AG09319 (cell line): Measurements from ENCODE around the gene RFXAP.

Experiments used
- DNase-seq: peaks from one replicate; pipeline ENCODE4 v3.0.0-alpha.2; 2010; ENCODE audit warnings: low read depth; ENCODE audit errors: extremely low read depth
- TF ChIP-seq, protein P1 (sequence below): IDR thresholded peaks from 2 replicates; pipeline ENCODE4 v1.5.1; 2011; ENCODE audit warnings: low read depth, mild to moderate bottlenecking, inconsistent platforms, low read length, moderate library complexity

The RFXAP gene

GRCh38 chr13:36815062-36815461 is 4.0 kb upstream of the RFXAP start:
- no peak for DNase-seq
- TF ChIP-seq, protein P1, sequence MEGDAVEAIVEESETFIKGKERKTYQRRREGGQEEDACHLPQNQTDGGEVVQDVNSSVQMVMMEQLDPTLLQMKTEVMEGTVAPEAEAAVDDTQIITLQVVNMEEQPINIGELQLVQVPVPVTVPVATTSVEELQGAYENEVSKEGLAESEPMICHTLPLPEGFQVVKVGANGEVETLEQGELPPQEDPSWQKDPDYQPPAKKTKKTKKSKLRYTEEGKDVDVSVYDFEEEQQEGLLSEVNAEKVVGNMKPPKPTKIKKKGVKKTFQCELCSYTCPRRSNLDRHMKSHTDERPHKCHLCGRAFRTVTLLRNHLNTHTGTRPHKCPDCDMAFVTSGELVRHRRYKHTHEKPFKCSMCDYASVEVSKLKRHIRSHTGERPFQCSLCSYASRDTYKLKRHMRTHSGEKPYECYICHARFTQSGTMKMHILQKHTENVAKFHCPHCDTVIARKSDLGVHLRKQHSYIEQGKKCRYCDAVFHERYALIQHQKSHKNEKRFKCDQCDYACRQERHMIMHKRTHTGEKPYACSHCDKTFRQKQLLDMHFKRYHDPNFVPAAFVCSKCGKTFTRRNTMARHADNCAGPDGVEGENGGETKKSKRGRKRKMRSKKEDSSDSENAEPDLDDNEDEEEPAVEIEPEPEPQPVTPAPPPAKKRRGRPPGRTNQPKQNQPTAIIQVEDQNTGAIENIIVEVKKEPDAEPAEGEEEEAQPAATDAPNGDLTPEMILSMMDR = peak; percentile 28

- TF ChIP-seq, protein P1 = no peak
- no peak for DNase-seq
Observed at GRCh38 chr13:36817996-36818803, 822 bp upstream of the RFXAP start.

DNA sequence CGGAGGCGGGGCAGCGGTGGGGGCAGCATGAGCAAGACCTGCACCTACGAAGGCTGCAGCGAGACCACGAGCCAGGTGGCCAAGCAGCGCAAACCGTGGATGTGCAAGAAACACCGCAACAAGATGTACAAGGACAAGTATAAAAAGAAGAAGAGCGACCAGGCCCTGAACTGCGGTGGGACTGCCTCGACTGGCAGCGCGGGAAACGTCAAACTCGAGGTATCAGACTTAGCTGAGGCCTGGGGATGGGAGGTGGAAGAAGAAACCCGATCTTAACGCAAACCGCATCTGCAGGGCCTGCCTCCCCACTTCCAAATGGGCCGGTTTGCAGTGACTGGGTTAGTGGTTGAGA is 693 bp downstream of the RFXAP start:
- DNase-seq = no peak
- TF ChIP-seq, protein P1 = no peak

DNA sequence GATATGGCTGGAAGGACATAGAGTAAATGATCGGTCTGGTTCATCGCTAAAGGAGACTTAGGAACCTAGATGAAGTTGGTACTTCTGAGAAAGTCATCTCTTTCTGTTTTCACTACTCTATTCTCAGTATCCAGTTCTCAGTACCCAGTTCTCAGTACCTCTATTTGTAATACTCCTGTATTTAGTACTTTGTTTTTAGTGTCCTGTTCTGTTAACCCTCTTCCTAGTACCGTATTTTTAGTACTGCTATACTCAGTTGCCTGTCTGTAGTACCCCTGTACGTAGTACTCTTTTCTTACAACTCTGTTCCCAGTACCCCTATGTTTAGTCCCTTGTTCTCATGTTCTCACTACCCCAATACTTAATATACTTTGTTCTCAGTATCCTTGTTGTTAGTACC is 1.2 kb downstream of the RFXAP start:
- TF ChIP-seq, protein P1 = no peak
- no peak for DNase-seq

DNA sequence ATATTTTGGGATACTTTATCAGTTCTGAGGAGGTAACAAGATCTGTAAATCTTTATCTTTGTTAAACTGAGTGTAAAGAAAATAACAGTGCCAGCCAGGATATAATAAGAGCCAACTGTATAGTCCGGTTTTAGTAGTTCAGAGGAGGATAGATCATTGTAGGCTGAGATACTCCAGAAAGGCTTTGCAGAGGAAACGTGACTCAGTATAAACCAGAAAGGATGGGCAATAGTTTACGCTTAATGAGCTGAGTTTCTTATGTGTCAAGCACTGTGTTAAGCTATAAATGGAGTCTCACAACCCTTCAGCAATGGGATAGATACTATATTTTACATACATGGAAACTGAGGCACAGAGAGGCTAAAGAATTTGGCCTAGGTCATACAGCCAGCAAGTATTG is 3.8 kb downstream of the RFXAP start:
- TF ChIP-seq, protein P1 = no peak
- no peak for DNase-seq

GRCh38 chr13:36829753-36830152 is 10.7 kb downstream of the RFXAP start:
- no peak for DNase-seq
- TF ChIP-seq, protein P1 = no peak

GRCh38 chr13:36831291-36831690 is 12.3 kb downstream of the RFXAP start:
- TF ChIP-seq, protein P1 = no peak
- no peak for DNase-seq
